HG03354 (cell line): Measurements from ENCODE around the gene DDN.

ENCODE experiments used
- ATAC-seq: cut with Tn5 transposase; IDR thresholded peaks from one replicate; pipeline ENCODE4 v1.9.1; 2021; ENCODE audit warnings: mild to moderate bottlenecking; ENCODE audit not compliant: unreplicated experiment, poor library complexity, severe bottlenecking

DDN gene

DNA sequence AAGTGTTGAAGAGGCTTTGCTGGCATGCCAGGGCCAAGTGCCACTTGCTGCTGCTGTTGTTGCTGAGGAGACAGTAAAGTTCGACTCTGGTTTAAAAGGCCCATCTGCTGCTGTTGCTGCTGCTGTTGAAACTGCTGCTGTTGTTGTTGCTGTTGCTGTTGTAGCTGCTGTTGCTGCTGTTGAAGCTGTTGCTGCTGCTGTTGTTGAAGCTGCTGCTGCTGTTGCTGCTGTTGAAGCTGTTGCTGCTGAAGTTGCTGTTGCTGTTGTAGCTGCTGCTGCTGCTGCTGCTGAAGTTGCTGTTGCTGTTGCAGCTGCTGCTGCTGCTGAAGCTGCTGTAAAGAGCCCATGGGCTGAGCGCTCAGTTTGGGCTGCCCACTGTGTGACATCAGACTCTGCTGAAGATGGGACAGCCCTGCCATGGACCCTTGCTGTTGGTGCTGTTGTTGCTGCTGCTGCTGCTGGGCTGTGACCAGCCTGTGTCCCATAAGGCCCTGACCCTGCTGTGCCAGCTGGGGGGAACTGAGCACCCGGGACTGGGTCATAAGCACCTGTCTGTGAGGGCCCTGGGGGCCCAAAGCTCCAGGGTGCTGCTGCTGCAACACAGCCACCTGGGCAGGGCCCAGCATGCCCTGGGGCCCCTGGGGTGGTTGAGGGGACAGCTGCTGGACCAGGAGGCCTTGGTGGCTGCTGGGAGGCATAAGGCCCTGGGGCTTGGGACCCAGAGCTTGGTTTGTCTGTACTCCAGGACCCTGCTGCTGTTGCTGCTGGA is 33.7 kb upstream of the DDN start:
- no peak for ATAC-seq

DNA sequence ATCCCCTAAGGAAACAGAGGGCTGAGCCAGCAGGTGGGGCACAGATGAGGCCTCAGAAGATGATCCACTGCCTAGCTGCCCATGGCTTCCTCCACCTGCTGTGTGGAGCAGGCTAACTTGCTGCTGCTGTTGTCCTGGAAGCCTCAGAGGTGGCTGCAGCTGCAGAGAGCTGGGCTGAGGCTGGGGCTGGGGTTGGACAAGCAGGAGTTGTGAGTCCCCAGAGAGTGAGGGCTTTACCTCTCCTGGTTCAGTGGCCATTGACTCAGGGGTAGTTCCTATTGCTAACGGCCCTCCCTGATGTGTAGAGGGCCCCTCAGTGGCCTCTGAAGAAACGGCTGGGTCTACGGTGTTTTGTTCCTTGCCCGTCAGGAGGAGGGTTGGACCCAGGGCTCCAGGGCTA is 33.1 kb upstream of the DDN start:
- ATAC-seq: no peak

DNA sequence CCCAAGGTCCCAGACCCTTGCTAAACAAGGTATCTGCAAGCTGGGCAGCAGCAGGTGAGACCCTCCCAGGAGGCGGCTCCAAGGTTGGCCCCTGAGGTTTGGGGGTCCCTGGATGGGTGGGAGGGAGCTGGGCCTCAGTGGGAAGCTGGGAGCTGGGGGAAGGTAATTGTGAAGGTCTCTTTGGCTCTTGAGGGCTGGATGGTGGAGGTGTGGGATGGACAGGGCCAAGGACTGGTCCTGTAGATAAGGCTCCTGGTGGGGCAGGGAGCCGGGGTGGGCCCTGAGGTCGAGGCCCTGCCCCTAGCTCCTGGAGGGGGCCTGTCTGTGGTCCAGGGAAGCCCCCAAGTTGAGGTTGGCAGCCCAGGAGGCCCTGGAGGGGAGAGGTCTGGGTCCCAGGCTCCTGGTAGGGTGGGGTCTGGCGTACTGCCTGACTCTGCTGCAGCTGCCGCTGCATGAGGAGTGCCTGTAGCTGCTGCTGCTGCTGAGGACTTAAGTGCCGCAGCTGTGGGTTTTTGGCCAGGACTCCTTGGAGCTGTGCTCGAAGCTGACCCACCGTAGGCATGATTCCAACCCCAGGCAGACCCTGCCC is 32.5 kb upstream of the DDN start:
- no peak for ATAC-seq

DNA sequence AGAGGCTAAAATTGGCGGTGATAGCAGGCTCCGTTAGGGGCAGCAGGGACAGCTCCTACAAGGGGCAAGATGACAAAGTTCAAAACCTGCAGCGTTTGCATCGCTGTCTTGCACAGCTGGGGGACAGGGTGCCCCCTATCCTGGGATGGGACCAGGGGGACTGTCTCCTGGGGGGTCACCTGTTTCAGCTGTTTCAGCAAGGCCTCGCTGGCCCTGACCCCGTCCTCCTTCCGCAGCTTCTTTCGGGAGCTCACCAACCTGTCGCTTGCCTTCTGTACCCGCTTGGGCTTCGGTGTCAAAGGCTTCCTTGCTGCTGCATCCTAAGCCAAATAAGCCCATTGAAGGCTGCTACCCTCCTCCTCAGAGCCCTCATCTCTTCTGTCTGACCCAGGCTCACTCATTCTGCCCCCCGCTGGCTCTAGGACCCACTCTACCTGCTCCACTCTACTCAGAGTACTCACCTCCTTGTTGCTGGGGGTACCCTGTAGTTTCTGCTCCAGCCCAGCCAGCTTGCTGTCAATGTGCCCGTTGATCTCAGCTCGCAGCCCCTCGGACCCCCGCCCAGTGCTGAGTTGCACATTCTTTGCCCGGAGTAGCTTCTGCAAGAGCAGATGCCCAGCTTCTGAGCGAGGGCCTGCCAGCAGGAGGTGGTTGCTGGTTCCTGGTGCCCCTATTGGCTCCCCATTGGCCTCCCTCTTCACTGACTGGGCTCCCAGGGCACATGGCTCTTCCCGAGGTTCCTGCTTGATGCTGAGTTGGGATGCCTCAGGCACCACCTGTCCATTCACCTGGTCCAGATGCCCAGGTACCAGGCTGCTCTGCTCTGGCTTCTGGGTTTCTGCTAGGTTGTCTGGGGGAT is 31.8 kb upstream of the DDN start:
- ATAC-seq: no peak

DNA sequence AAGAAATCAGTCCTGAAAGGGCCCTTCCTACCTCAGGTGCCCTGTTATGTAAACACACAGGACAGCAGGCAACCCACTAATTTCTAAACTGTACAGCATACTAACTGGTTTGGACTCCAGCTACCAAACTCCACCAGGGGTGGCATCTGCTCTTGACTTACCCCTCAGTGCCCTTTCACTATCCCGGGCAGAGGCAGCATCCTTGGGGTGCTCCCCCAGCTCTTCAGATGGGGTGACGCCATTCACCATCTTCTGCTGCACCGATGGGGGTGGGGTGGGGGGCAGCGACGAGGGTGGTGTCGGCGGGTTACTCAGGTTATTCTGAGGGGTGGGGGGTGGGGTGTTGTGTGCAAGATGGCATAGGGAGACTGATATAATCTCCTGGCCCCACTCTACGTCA is 30.9 kb upstream of the DDN start:
- no peak for ATAC-seq

DNA sequence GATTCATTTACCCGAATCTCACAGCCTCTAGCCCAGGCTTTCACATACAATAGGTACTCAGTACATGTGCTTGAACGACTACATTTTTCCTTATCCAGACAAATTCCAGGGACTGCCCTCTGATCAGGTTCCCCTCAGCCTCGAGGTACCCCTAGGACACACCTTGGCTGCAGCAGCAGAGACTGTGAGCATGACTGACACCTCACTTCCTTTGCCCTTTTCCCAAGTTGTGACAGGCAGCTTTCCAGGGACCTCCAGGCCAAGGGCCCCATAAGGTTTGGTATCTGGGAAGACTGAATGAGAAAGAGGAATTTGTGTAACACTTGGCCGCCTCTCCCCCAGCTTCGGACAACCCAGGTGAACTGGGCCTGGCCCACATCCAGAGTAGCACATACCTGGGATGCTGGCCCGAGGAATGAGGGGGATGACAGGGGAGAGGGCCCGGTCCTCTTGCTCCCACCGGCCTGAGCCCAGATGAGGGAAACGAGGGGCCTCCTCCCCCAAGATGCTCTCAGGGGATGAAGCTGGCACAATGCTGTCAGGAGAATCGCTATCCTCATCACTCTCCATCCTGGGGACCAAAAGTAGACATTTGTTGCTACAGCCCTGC is 29.6 kb upstream of the DDN start:
- no peak for ATAC-seq

DNA sequence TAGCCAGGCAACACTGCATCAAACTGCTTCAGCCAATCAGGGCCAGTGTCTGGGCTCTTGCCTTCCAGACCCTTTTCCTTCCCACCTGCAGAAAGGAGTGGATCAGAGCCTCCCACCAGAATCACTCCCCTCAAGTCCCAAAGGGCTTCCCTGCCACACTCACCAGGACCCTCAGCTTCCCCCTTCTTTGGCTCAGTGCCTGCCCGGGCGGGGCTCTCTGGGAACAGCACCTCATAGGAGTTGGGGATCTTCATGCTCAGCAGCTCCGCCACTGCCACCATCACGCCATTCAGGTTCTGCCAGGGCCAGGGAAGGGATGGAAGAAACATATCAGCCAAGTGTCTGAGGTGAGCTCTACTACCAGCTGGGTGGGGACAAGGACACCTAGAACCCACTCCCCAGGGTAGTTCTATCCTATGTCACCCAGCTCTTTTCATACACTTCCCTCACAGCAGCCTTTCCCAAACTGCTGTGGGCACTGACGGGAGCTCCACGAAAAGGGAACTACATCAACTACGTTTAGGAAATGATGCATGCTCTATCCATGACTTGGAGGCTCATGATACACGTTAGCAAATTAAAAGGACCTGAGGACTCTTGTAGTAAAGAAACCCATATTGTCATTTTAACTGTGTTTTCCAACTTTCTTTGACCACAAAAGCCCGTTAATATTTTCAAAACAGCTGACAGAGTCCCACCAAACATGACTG is 28.8 kb upstream of the DDN start:
- ATAC-seq: no peak

DNA sequence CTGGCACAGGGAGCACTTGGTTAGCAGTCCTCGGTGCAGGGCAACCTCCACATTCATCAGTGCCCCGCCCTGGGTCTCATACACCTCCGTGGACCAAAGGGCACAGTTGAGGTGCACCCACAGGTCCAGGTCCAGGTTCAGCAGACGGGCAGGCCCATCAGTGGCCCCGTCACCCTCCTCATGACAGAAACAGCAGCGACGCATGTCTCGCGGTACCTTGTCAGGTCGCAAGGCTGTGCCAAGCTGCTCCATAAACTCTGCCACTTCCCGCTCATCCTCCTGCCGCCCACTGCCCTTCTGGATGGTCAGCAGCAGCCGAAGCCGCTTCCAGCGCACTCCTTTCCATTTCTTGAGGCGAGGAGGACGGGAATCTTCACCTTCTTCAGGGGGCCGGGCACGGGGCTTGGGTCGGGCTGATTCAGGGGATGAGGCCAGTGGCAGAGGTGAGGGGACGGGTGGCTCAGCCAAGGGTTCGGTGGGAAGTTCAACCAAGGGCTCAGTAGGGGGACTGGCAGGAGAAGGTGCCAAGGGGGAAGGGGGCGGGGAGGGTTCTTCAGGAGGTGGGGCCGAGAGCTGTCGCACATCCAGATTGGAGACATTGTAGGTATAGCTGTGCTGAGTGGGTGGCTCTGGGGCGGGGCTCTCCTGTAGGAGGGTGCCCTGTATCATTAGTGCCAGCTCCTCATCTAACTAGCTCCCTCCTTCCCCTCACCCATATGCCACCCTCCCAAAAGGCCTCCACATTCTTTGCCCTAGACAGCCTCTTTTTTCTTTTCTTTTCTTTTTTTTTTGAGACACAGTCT is 27.7 kb upstream of the DDN start:
- ATAC-seq: no peak

DNA sequence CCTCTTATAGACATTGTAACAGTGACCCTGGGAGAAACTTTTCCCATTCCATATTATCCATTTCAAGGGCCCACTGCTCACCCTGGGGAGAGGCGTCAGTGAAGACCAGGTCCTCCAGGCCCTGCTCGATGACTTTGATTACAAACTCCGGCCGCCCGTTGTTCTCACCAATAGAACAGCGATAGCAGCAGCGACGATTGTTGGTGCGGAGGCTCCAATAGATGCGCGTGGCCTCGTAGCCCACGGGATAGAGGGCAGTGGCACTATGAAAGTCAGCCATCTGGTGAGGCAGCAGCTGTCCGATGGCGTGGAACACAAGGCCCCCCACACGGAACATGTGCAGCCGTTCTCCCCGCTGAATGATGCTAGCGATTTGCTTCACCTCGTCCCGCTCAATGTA is 26.9 kb upstream of the DDN start:
- ATAC-seq: no peak

DNA sequence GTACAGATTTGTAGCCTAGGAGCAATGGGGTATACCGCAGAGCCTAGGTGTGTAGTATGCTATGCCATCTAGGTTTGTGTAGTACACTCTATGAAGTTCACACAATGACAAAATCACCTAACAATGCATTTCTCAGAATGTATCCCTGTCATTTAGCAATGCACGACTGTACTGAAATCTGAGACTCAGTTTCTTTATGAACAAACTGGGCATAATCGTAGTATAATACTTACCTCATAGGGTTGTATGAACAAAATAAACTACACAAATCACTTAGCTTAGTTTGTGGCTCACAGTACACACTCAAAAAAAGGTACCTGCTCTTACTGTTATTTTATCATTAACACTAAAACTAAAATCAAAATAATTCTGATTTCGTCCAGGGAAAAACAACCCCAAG is 26.3 kb upstream of the DDN start:
- no peak for ATAC-seq

DNA sequence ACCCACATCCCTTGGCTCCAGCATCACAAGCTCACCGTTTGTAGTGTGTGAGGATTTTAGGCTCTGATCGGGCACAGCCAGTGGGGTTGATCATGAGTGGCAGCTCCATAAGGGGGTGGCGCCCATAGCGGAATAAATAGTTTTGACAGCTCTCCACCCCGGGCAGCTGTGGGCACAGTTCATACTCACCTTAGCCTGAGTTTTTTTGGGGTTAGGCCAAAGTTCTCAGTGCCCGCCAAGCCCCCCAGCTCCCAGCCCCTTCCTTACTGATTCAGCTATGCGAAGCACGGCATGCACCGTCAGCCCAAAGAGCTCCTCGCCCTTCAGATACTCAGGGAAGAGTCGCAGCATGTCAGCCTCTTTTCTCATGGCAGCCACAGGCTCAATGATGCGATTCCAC is 25.4 kb upstream of the DDN start:
- ATAC-seq: no peak

DNA sequence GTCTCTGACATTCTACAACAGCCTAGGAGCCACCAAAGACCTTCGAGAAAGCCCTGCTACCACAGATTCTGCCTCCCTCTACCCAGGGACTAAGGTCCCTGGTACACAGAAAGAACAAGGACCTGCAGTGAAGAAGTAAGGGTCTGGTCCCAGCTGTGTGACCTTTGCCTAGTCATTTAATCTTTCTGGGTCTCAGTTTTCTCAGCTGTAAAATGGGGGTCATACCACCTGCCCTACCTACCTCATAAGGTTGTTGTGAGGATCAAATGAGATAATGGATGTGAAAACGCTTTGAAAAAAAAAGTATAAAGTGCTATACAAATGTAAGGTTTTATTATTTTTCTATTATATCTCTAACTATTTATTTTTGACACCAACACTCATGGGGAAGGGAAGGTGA is 24.6 kb upstream of the DDN start:
- ATAC-seq: no peak

DNA sequence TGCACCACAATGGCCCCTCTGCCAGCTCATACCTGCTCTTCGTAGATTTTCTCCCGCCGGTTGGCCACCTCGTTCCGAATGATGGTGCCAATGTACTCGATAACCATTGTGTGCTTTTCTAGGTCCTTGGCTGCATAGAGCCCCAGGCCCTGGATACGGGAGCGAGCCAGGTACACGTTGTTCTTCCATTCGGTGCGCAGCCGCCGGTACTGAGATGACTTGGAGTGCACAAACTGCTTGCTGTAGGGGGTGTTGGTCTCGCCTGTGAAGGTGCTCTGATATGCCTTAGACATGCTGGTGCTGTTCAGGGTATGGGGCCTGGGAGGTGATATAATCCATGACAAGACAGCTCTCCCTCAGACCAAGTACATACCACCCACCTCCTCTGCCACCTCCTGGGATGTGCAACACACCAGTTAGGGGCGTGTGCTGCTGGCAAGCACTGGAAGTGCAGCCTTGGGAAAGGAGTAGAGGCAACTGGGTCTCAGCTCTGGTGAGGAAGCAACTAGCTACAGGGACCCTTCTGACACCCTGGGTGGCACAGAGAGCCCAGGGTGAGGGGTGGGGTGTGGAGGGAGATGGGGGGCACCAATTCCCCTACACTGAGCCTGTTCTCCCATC is 23.5 kb upstream of the DDN start:
- no peak for ATAC-seq

DNA sequence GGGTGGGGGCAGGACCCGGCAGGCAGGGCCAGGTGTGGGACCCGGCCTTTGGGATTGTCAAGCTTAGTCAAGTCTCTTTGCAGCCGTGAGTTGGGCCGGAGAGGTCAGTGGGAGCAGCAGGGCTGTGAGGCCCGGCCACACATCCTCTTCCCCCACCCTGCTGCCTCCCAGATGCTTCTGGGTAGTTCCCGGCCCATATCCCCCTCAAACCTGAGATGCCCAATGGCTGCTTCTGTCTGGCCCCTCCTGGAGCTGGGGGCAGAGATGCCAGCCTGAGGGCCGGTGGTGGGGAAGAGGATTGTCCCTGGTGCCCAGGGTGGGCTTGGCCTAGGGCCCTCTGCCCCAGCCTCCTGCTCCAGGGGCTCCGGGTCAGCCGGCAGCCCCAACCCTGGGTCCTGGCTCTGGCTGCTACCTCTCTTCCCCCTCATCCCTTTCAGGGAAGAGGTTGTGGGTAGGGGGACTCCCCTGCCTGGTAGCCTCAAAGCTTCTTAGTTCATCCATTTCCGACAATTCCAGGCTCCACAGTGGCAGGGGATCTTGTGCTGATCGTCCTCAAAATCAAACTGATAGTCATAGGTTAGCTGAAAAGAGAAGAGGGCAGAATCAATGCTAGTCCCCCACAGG is 22.2 kb upstream of the DDN start:
- no peak for ATAC-seq

DNA sequence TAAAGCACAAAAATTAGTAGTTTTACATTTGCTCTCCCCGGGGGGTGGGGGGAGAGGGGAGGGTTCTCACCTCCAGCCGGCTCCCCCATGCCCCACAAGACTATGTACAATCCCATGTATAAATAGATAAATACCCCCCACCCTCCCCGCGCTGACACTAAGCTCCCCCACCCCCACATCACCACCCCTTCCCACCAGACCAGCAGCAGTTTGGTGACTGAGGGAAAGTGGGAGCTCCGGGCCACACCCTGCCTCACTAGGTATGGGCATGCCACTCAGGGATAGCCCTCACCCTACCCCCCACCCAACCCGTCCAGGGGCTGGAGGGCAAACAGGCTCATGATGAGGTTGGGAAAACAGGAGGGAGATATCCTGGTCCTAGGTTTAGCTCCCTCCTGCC is 21.3 kb upstream of the DDN start:
- ATAC-seq: no peak

DNA sequence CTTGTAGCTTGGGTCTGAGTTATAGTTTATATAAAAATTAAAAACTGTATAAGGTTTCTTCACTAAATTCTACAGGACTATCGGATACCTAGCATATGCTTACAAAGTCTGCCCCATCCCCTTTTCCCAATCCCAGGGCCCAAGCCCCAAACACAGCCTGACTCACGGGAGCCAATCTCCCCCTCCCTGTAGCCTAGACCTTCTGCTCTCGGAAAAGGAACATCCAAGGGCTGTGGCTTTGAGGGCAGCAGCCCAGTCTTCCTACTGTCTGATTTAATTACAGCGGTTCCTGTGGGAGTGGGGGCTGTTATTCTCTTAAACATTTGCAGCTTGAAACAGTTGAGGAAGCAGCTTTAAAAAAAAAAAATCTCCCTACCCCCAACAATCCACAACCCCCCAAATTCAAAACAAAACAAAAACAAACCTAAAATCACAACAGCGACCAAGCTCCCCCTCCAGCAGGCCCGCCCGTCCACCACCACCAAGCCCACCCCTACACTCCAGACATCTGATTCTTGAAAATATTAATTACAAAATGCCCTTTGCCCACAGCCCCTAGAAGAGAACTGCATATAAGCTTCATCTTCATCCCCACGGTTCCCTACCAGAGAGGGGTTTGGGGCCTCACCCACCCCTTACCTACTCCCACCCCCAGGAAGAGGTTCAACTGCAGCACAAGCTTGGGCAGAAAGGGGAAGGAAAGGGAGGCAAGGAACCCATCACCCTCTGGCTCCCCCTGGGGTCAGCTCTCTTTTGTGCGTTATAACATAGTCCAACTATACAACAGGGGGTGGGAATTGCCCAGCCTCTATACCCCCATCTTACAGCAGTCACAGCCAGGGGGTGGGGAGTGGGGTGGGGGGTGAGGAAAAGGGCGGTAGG is 20.5 kb upstream of the DDN start:
- ATAC-seq: no peak

DNA sequence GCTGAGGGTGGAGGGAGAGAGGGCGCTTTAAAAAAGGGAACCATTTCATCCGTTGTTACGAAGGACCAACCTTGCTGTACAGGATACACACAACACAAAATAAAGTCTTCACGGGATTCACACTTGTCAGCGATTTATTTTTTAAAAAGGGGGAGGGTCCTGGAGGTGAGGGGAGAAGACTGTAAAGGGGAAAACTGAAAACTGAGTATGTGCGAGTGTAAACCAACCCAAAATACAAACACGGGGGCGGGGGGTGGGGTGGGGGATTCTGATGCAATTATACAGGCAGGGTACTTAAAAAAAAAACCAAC is 19.9 kb upstream of the DDN start:
- ATAC-seq: peak; percentile 34
